Measurements from ENCODE around the gene RYR2. TPM values are rescaled to one million over a fixed set of nuclear protein-coding genes. Genes with fewer than 3 reads are reported as not detected.

The RYR2 gene
- total RNA-seq, 4 donors from 2014 or later: 1.2 to 7.0 (median 2.5) TPM

DNA sequence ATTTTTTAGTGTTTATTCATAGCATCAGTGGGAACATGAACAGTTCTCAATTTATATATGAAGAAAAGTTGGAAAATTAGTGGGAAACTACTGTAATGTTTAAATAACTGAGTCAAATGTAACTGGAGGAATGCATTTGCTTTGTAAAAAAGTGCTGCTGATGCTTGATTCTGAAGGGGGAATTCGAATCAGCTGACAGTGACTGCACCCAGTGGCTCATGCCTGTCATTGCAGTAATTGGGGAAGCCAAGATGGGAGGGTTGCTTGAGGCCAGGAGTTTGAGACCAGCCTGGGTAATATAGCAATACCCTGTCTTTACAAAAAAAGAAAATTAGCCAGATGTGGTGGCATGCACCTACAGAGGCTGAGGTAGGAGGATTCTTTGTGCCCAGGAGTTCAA lies 450.4 kb downstream of the RYR2 start:
- in situ Hi-C loops (cut with MboI; ENCODE audit: low pct_ligation_motif_present in 1 of 4, low pct_unique_long_range_greater_than_20kb in 1 of 4, low sequenced_read_pairs in 3 of 4): no loop called here
- Histone ChIP-seq H3K36me3 (no peaks in the 10 kb centered on the region), H3K9me3 (no peaks in the 10 kb centered on the region), H3K4me1 (no peaks in the 10 kb centered on the region), H3K4me3 (no peak overlapping the region), H3K27ac (no peak overlapping the region), H3K27me3 (no peaks in the 10 kb centered on the region)
- TF ChIP-seq POLR2A (IDR thresholded peaks at IDR 0.05) (no peak), EP300 (IDR thresholded peaks at IDR 0.05; ENCODE audit: low read depth) (no peak), POLR2AphosphoS5 (IDR thresholded peaks at IDR 0.05) (no peak)
- TF ChIP-seq, protein P1, sequence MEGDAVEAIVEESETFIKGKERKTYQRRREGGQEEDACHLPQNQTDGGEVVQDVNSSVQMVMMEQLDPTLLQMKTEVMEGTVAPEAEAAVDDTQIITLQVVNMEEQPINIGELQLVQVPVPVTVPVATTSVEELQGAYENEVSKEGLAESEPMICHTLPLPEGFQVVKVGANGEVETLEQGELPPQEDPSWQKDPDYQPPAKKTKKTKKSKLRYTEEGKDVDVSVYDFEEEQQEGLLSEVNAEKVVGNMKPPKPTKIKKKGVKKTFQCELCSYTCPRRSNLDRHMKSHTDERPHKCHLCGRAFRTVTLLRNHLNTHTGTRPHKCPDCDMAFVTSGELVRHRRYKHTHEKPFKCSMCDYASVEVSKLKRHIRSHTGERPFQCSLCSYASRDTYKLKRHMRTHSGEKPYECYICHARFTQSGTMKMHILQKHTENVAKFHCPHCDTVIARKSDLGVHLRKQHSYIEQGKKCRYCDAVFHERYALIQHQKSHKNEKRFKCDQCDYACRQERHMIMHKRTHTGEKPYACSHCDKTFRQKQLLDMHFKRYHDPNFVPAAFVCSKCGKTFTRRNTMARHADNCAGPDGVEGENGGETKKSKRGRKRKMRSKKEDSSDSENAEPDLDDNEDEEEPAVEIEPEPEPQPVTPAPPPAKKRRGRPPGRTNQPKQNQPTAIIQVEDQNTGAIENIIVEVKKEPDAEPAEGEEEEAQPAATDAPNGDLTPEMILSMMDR (IDR thresholded peaks at IDR 0.05): no peak
- no peak for DNase-seq
- 23 to 40% methylated on average over 1 of the region's 1 CpG for WGBS, 2 donors (ENCODE audit: low coverage in 1 of 2)
- intact Hi-C loops (cut with DNase I; ENCODE audit: low total_unique reads): no loop called here

DNA sequence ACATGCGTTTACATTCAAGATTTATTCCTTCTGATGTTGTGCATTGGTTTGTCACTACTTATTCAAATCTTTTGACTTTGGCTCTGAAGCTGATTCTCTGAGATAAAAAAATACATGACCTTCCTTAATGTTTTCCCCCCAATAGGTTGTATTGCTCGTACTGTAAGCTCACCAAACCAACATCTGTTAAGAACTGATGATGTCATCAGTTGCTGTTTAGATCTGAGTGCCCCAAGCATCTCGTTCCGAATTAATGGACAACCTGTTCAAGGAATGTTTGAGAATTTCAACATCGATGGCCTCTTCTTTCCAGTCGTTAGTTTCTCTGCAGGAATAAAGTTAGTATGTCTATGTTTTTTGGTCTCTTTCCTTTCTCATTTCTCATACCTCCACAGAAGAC lies 458.6 kb downstream of the RYR2 start:
- H3K9me3 ChIP-seq: no peaks in the 10 kb centered on the region
- H3K27ac ChIP-seq: no peak overlapping the region
- WGBS, 2 donors (ENCODE audit: low coverage in 1 of 2): 70 to 75% methylated on average over 6 of the region's 6 CpGs
- TF ChIP-seq, protein P1 (IDR thresholded peaks at IDR 0.05): no peak
- no peak for TF ChIP-seq POLR2A (IDR thresholded peaks at IDR 0.05)
- no peak for TF ChIP-seq POLR2AphosphoS5 (IDR thresholded peaks at IDR 0.05)
- no peak for TF ChIP-seq EP300 (IDR thresholded peaks at IDR 0.05; ENCODE audit: low read depth)
- H3K4me1 ChIP-seq: no peaks in the 10 kb centered on the region
- no peak overlapping the region for H3K4me3 ChIP-seq
- intact Hi-C loops (cut with DNase I; ENCODE audit: low total_unique reads): no loop called here
- H3K27me3 ChIP-seq: no peaks in the 10 kb centered on the region
- H3K36me3 ChIP-seq: no peaks in the 10 kb centered on the region
- in situ Hi-C loops (cut with MboI; ENCODE audit: low pct_ligation_motif_present in 1 of 4, low pct_unique_long_range_greater_than_20kb in 1 of 4, low sequenced_read_pairs in 3 of 4): no loop called here
- no peak for DNase-seq

DNA sequence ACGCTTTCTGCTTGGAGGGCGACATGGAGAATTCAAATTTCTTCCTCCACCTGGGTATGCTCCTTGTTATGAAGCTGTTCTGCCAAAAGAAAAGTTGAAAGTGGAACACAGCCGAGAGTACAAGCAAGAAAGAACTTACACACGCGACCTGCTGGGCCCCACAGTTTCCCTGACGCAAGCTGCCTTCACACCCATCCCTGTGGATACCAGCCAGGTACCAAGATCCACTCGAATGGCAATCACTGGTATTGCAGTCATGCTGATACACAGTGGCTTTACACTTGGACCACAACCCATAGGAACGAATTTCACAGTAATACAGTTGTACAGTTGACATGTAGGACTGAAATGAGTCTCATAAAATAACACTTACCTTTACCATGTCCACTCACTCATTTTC lies 461.3 kb downstream of the RYR2 start:
- 81 to 100% methylated on average over 1 to 8 of the region's 8 CpGs for WGBS, 2 donors (ENCODE audit: low coverage in 1 of 2)
- Histone ChIP-seq H3K9me3 (no peaks in the 10 kb centered on the region), H3K27me3 (no peaks in the 10 kb centered on the region), H3K4me3 (no peak overlapping the region), H3K4me1 (no peaks in the 10 kb centered on the region), H3K27ac (no peak overlapping the region), H3K36me3 (no peaks in the 10 kb centered on the region)
- TF ChIP-seq, protein P1 (IDR thresholded peaks at IDR 0.05): no peak
- no peak for DNase-seq
- in situ Hi-C loops (cut with MboI; ENCODE audit: low pct_ligation_motif_present in 1 of 4, low pct_unique_long_range_greater_than_20kb in 1 of 4, low sequenced_read_pairs in 3 of 4) (no loop called here), intact Hi-C loops (cut with DNase I; ENCODE audit: low total_unique reads) (no loop called here)

DNA sequence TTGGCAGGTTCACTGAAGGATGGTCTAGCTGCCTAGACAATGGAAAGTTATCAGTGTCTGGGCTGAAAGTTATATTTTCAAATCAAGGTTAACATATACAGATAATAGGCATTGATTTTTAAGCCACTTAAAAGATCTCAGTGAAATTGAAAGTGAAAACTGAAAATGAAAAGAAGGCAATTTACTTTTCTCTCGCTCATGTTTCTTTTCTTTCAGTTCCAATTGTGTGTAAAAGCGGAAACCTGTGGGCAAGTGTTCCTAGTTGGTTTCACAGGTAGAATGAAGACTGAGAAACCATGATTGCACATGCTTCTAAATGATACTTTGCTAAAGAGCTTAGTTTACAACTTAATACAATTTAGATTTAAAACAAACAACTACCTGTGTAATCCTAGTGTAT lies 465.0 kb downstream of the RYR2 start:
- TF ChIP-seq POLR2AphosphoS5 (IDR thresholded peaks at IDR 0.05) (no peak), POLR2A (IDR thresholded peaks at IDR 0.05) (no peak), EP300 (IDR thresholded peaks at IDR 0.05; ENCODE audit: low read depth) (no peak)
- TF ChIP-seq, protein P1 (IDR thresholded peaks at IDR 0.05): no peak
- Histone ChIP-seq H3K4me1 (no peaks in the 10 kb centered on the region), H3K27ac (no peak overlapping the region), H3K4me3 (no peak overlapping the region), H3K9me3 (no peaks in the 10 kb centered on the region), H3K27me3 (no peaks in the 10 kb centered on the region), H3K36me3 (no peaks in the 10 kb centered on the region)
- WGBS, 2 donors (ENCODE audit: low coverage in 1 of 2): 38 to 70% methylated on average over 2 of the region's 2 CpGs
- in situ Hi-C loops (cut with MboI; ENCODE audit: low pct_ligation_motif_present in 1 of 4, low pct_unique_long_range_greater_than_20kb in 1 of 4, low sequenced_read_pairs in 3 of 4): no loop called here
- no peak for DNase-seq
- intact Hi-C loops (cut with DNase I; ENCODE audit: low total_unique reads): no loop called here
